HG02885 (cell line): ENCODE measurements around the gene NMRAL1.

Experiments
- ATAC-seq: cut with Tn5 transposase; IDR thresholded peaks from one replicate; pipeline ENCODE4 v1.9.1; 2021; ENCODE audit warnings: mild to moderate bottlenecking; ENCODE audit not compliant: unreplicated experiment, poor library complexity

The NMRAL1 gene

GRCh38 chr16:4468972-4469371 lies 5.5 kb downstream of the NMRAL1 start:
- ATAC-seq = no peak

GRCh38 chr16:4467916-4468315 lies 6.5 kb downstream of the NMRAL1 start:
- ATAC-seq = no peak

GRCh38 chr16:4465977-4466779 lies 8.2 kb downstream of the NMRAL1 start:
- no peak for ATAC-seq

GRCh38 chr16:4463522-4464163 lies 10.8 kb downstream of the NMRAL1 start:
- no peak for ATAC-seq

- ATAC-seq = no peak
These were observed 13.0 kb downstream of the NMRAL1 start for GRCh38 chr16:4461250-4462085.

- no peak for ATAC-seq
These were observed 13.5 kb downstream of the NMRAL1 start for GRCh38 chr16:4460936-4461249.

GRCh38 chr16:4455951-4456350 lies 18.5 kb downstream of the NMRAL1 start:
- ATAC-seq = no peak

GRCh38 chr16:4455081-4455480 lies 19.3 kb downstream of the NMRAL1 start:
- no peak for ATAC-seq

- ATAC-seq = no peak
These were observed 19.8 kb downstream of the NMRAL1 start for GRCh38 chr16:4454623-4455022.

- no peak for ATAC-seq
These were observed 21.8 kb downstream of the NMRAL1 start for GRCh38 chr16:4452674-4453073.

GRCh38 chr16:4450931-4451519 lies 23.4 kb downstream of the NMRAL1 start:
- no peak for ATAC-seq

GRCh38 chr16:4450430-4450829 lies 24.0 kb downstream of the NMRAL1 start:
- no peak for ATAC-seq

GRCh38 chr16:4443986-4444385 lies 30.4 kb downstream of the NMRAL1 start:
- no peak for ATAC-seq

- no peak for ATAC-seq
These were observed 31.2 kb downstream of the NMRAL1 start for GRCh38 chr16:4443271-4443670.

GRCh38 chr16:4442371-4442770 lies 32.1 kb downstream of the NMRAL1 start:
- no peak for ATAC-seq

- ATAC-seq = no peak
These were observed 37.1 kb downstream of the NMRAL1 start for GRCh38 chr16:4437366-4437765.

- no peak for ATAC-seq
These were observed 38.9 kb downstream of the NMRAL1 start for GRCh38 chr16:4435337-4436067.

- no peak for ATAC-seq
These were observed 40.3 kb downstream of the NMRAL1 start for GRCh38 chr16:4433914-4434787.

- ATAC-seq = no peak
These were observed 41.2 kb downstream of the NMRAL1 start for GRCh38 chr16:4433228-4433627.
